IPS-15b (cell line): Measurements from ENCODE around the gene POLR1C.
"Not testable (repeated sequence)": the region's sequence is repeated elsewhere in the genome, so short reads cannot be mapped to it uniquely, and the experiment has no call there.

Source experiments
- H3K27me3 ChIP-seq: one replicate; pipeline ENCODE4 v1.6.1; 2013; ENCODE audit warnings: low read length; ENCODE audit not compliant: control insufficient read depth, insufficient read depth
- H3K36me3 ChIP-seq: one replicate; pipeline ENCODE4 v1.6.1; 2013; ENCODE audit warnings: low read length; ENCODE audit not compliant: control insufficient read depth, insufficient read depth
- H3K4me1 ChIP-seq: one replicate; pipeline ENCODE4 v1.6.1; 2013; ENCODE audit warnings: mild to moderate bottlenecking, low read length; ENCODE audit not compliant: control insufficient read depth, insufficient read depth
- H3K4me3 ChIP-seq: one replicate; pipeline ENCODE4 v1.5.1; 2013; ENCODE audit warnings: low read depth, low read length
- H3K9ac ChIP-seq: one replicate; pipeline ENCODE4 v1.6.1; 2013; ENCODE audit warnings: low read depth, mild to moderate bottlenecking, low read length
- H3K9me3 ChIP-seq: one replicate; pipeline ENCODE4 v1.6.1; 2013; ENCODE audit warnings: mild to moderate bottlenecking, low read length; ENCODE audit not compliant: control insufficient read depth, insufficient read depth

POLR1C gene

GRCh38 chr6:43541774-43542471, 25.0 kb downstream of the POLR1C start:
- no peaks in the 10 kb centered on the region for H3K9me3 ChIP-seq
- H3K27me3 ChIP-seq, result no peaks in the 10 kb centered on the region
- H3K4me3 ChIP-seq, result no peak overlapping the region
- peaks cover 19% of the 10 kb centered on the region for H3K36me3 ChIP-seq
- H3K9ac ChIP-seq, result no peak overlapping the region
- no peaks in the 10 kb centered on the region for H3K4me1 ChIP-seq

GRCh38 chr6:43544461-43544860, 27.6 kb downstream of the POLR1C start:
- H3K27me3 ChIP-seq, result no peaks in the 10 kb centered on the region
- no peak overlapping the region for H3K4me3 ChIP-seq
- H3K9ac ChIP-seq, result no peak overlapping the region
- H3K4me1 ChIP-seq, result no peaks in the 10 kb centered on the region
- H3K9me3 ChIP-seq, result no peaks in the 10 kb centered on the region
- peaks cover 27% of the 10 kb centered on the region for H3K36me3 ChIP-seq

- Histone ChIP-seq H3K4me1 (no peaks in the 10 kb centered on the region), H3K9me3 (no peaks in the 10 kb centered on the region), H3K27me3 (no peaks in the 10 kb centered on the region), H3K36me3 (peaks cover 36% of the 10 kb centered on the region), H3K4me3 (no peak overlapping the region), H3K9ac (no peak overlapping the region)
Observed at GRCh38 chr6:43547222-43547621, 30.3 kb downstream of the POLR1C start.

- not testable (repeated sequence) for H3K4me3 ChIP-seq, H3K4me1 ChIP-seq, H3K9ac ChIP-seq, H3K27me3 ChIP-seq, H3K9me3 ChIP-seq
- H3K36me3 ChIP-seq, result peaks cover 57% of the 10 kb centered on the region
Observed at GRCh38 chr6:43557620-43558019, 40.7 kb downstream of the POLR1C start.

- H3K9me3 ChIP-seq, result no peaks in the 10 kb centered on the region
- peaks cover 49% of the 10 kb centered on the region for H3K36me3 ChIP-seq
- H3K4me1 ChIP-seq, result no peaks in the 10 kb centered on the region
- H3K4me3 ChIP-seq, result no peak overlapping the region
- no peaks in the 10 kb centered on the region for H3K27me3 ChIP-seq
- H3K9ac ChIP-seq, result no peak overlapping the region
Observed at GRCh38 chr6:43559328-43559727, 42.4 kb downstream of the POLR1C start.

- H3K36me3 ChIP-seq, result peaks cover 47% of the 10 kb centered on the region
- no peak overlapping the region for H3K4me3 ChIP-seq
- H3K9ac ChIP-seq, result no peak overlapping the region
- no peaks in the 10 kb centered on the region for H3K9me3 ChIP-seq
- H3K27me3 ChIP-seq, result no peaks in the 10 kb centered on the region
- H3K4me1 ChIP-seq, result peaks cover 4% of the 10 kb centered on the region
Observed at GRCh38 chr6:43570876-43571441, 54.1 kb downstream of the POLR1C start.
